OCI-LY7 (cell line): ENCODE data around the gene SLC43A1.

ENCODE experiments used
- EZH2phosphoT487 ChIP-seq: fragments of 200-600 bp; sonication (generic); IDR thresholded peaks from 2 replicates; pipeline ENCODE4 v1.6.1; 2018; ENCODE audit warnings: low read depth, borderline replicate concordance, mild to moderate bottlenecking, mixed run types, antibody characterized with exemption, low read length, moderate library complexity, mixed read lengths
- TF ChIP-seq, protein P1 (sequence below): fragments of 200-600 bp; sonication (generic); conservative IDR thresholded peaks from 2 replicates; pipeline ENCODE4 v1.5.1; 2014; ENCODE audit warnings: mild to moderate bottlenecking, antibody characterized with exemption, low read length, moderate library complexity, mixed read lengths

DNA sequence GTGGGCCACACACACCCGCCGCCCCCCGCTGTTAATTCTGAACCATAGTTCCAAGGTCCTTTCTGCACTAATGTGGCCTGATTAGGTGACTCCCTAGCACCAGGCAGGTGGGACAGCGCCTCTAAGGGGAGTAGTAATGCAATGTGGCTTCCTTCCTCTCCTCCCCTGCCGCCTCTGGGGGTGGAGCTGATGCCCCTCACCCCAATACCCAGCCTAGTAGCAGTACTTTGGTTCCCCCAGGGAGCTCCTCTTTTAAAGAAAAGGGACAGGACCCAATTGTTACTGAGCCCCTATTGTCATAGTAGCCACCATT is 40.7 kb downstream of the SLC43A1 start:
- TF ChIP-seq, protein P1, sequence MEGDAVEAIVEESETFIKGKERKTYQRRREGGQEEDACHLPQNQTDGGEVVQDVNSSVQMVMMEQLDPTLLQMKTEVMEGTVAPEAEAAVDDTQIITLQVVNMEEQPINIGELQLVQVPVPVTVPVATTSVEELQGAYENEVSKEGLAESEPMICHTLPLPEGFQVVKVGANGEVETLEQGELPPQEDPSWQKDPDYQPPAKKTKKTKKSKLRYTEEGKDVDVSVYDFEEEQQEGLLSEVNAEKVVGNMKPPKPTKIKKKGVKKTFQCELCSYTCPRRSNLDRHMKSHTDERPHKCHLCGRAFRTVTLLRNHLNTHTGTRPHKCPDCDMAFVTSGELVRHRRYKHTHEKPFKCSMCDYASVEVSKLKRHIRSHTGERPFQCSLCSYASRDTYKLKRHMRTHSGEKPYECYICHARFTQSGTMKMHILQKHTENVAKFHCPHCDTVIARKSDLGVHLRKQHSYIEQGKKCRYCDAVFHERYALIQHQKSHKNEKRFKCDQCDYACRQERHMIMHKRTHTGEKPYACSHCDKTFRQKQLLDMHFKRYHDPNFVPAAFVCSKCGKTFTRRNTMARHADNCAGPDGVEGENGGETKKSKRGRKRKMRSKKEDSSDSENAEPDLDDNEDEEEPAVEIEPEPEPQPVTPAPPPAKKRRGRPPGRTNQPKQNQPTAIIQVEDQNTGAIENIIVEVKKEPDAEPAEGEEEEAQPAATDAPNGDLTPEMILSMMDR = 0 out of 2 replicates have a peak, but pooled peaks have one; percentile 14
- no peak for TF ChIP-seq EZH2phosphoT487
